Endometrial microvascular endothelial cells (primary cell): ENCODE measurements around the gene SMS. TPM values are rescaled to one million over a fixed set of nuclear protein-coding genes. Genes with fewer than 3 reads are reported as not detected.

ENCODE experiments used
- in situ Hi-C: cut with HindIII; loops from 2 replicates; pipeline ENCODE4 v1.10.0; 2017; ENCODE audit warnings: low sequenced_read_pairs, low pct_unique_long_range_greater_than_20kb; ENCODE audit errors: inconsistent ontology term
- total RNA-seq: library from RNA; depleted of rRNA; stranded (reverse); fragments of >200 nt; gene quantifications from one replicate; pipeline ENCODE4 v1.2.3, GENCODE V29; 2015; ENCODE audit errors: inconsistent ontology term

The SMS gene
- total RNA-seq, 1 donor from 2014 or later = 152 TPM

- in situ Hi-C loops = no loop called here
These were observed 84.1 kb downstream of the SMS start for GRCh38 chrX:22024577-22024976.

- in situ Hi-C loops = no loop called here
These were observed 85.2 kb downstream of the SMS start for GRCh38 chrX:22025751-22026150.

- in situ Hi-C loops = no loop called here
These were observed 86.2 kb downstream of the SMS start for GRCh38 chrX:22026731-22027130.

GRCh38 chrX:22032084-22032483, 91.6 kb downstream of the SMS start, which contains the start of gene PHEX:
Gene PHEX (plus strand): TSS chrX:22032325. CDS start chrX:22033006, 681 bp downstream.
- in situ Hi-C loops = no loop called here

- in situ Hi-C loops = no loop called here
These were observed 92.0 kb downstream of the SMS start for GRCh38 chrX:22032506-22032905.

GRCh38 chrX:22033818-22034217, 93.3 kb downstream of the SMS start:
- in situ Hi-C loops = no loop called here

- in situ Hi-C loops = no loop called here
These were observed 94.7 kb downstream of the SMS start for GRCh38 chrX:22035236-22035635.

GRCh38 chrX:22037225-22037624, 96.7 kb downstream of the SMS start:
- in situ Hi-C loops = no loop called here

GRCh38 chrX:22037911-22038537, 97.5 kb downstream of the SMS start:
- in situ Hi-C loops = no loop called here

- in situ Hi-C loops = no loop called here
These were observed 99.0 kb downstream of the SMS start for GRCh38 chrX:22039541-22039940.

GRCh38 chrX:22040184-22040583, 99.7 kb downstream of the SMS start:
- in situ Hi-C loops = no loop called here

GRCh38 chrX:22041907-22042530, 101.5 kb downstream of the SMS start:
- in situ Hi-C loops = no loop called here

GRCh38 chrX:22043872-22044271, 103.4 kb downstream of the SMS start:
- in situ Hi-C loops = no loop called here

Other genes with a start within 250 kb of the SMS start
- gene SMPX, start 182.6 kb upstream of the SMS start, total RNA-seq = not detected
- 11.7 TPM for gene MBTPS2, start 101.1 kb upstream of the SMS start, total RNA-seq
- gene YY2, start 84.7 kb upstream of the SMS start, total RNA-seq = 0.19 TPM
- gene PHEX, start 91.6 kb downstream of the SMS start, total RNA-seq = under 0.01 TPM